GM12878 (cell line): ENCODE results near the gene PKP4. TPM values are rescaled to one million over a fixed set of nuclear protein-coding genes. Genes with fewer than 3 reads are reported as not detected.

Experiments
- ATAC-seq: fragments of 200-7000 bp; cut with Tn5 transposase; 3 replicates; pipeline ENCODE4 v1.9.1; 2020; ENCODE audit warnings: mild to moderate bottlenecking, moderate library complexity
- BruUV-seq: library from RNA; stranded (reverse); fragments of 400-500 nt; replicated peaks from 2 replicates; lab custom pipeline; 2021; lab: Mats Ljungman, UMichigan
- CTCF ChIA-PET: fragments of 300-600 bp; sonication (Branson Sonifier 250); formaldehyde crosslinking; extraction: SDS; loops from one replicate; lab custom pipeline; 2021; ENCODE audit warnings: inconsistent platforms; lab: Yijun Ruan, JAX
- POLR2A ChIA-PET: fragments of 350-600 bp; formaldehyde crosslinking; extraction: SDS; loops from one replicate; lab custom pipeline; 2021; ENCODE audit warnings: inconsistent platforms; lab: Charles Lee
- RAD21 ChIA-PET: fragments of 300-600 bp; sonication (Branson Sonifier 250); formaldehyde crosslinking; loops from one replicate; lab custom pipeline; 2023; ENCODE audit warnings: antibody characterized with exemption; ENCODE audit not compliant: unreplicated experiment; lab: Charles Lee
- SMC1A ChIA-PET: fragments of 300-600 bp; sonication (Branson Sonifier 250); formaldehyde crosslinking; loops from one replicate; lab custom pipeline; 2023; ENCODE audit not compliant: unreplicated experiment, uncharacterized antibody; lab: Charles Lee
- DNase-seq: peaks from one replicate; pipeline ENCODE4 v3.0.0-alpha.2; 2011; ENCODE audit warnings: low read depth, low spot score
- FAIRE-seq: peaks from 3 replicates; lab custom pipeline; 2011; peaks lifted over from hg19 to GRCh38; lab: Jason Lieb, UNC
- H2AFZ ChIP-seq: 2 replicates; pipeline ENCODE4 v1.6.0; 2011; ENCODE audit warnings: low read depth, low read length, control low read depth; ENCODE audit not compliant: control insufficient read depth
- H3K27ac ChIP-seq: 2 replicates; pipeline ENCODE4 v1.5.1; 2011; ENCODE audit warnings: control low read depth; ENCODE audit not compliant: control insufficient read depth, insufficient read depth
- H3K27me3 ChIP-seq, 2 experiments: replicated peaks in 1 of 2; 2 replicates each; pipeline versions ENCODE4 v1.6.0 to v1.6.1; 2011; ENCODE audit warnings: low read length in 1 of 2; ENCODE audit not compliant: control insufficient read depth in 2 of 2, insufficient read depth in 2 of 2
- H3K36me3 ChIP-seq, 2 experiments: 2 replicates each; pipeline ENCODE4 v1.5.1; 2011; ENCODE audit warnings: low read length in 1 of 2; ENCODE audit not compliant: control insufficient read depth in 2 of 2, insufficient read depth in 2 of 2
- H3K4me1 ChIP-seq: 2 replicates; pipeline ENCODE4 v1.6.1; 2011; ENCODE audit warnings: mild to moderate bottlenecking, low read length, moderate library complexity, mixed read lengths; ENCODE audit not compliant: control insufficient read depth, insufficient read depth
- H3K4me2 ChIP-seq: 2 replicates; pipeline ENCODE4 v1.6.0; 2011; ENCODE audit warnings: control low read depth; ENCODE audit not compliant: control insufficient read depth, insufficient read depth
- H3K4me3 ChIP-seq: fragments of 200-600 bp; sonication (generic); 2 replicates; pipeline ENCODE4 v1.5.1; 2016
- H3K79me2 ChIP-seq: 2 replicates; pipeline ENCODE4 v1.6.0; 2011; ENCODE audit warnings: low read length; ENCODE audit not compliant: control insufficient read depth, insufficient read depth
- H3K9ac ChIP-seq: 2 replicates; pipeline ENCODE4 v1.8.0; 2011; ENCODE audit warnings: low read length, control low read depth, mixed read lengths; ENCODE audit not compliant: control insufficient read depth, insufficient read depth
- H3K9me3 ChIP-seq: replicated peaks from 3 replicates; pipeline ENCODE4 v1.5.1; 2011; ENCODE audit warnings: mild to moderate bottlenecking, low read length; ENCODE audit not compliant: control insufficient read depth, insufficient read depth
- H4K20me1 ChIP-seq: 2 replicates; pipeline ENCODE4 v1.6.0; 2011; ENCODE audit not compliant: control insufficient read depth, insufficient read depth
- CBX3 ChIP-seq: fragments of 200-600 bp; sonication (generic); IDR thresholded peaks from 2 replicates; pipeline ENCODE4 v1.6.1; 2016; ENCODE audit warnings: low read depth, borderline replicate concordance
- CBX5 ChIP-seq: sonication (generic); IDR thresholded peaks from 2 replicates; pipeline ENCODE4 v1.6.1; 2016; ENCODE audit warnings: low read depth, moderate library complexity, mild to moderate bottlenecking, inconsistent platforms
- ESRRA ChIP-seq: IDR thresholded peaks from 2 replicates; pipeline ENCODE4 v1.6.1; 2012; ENCODE audit warnings: mild to moderate bottlenecking, low read length, improper control_type of control experiment
- ETV6 ChIP-seq, 2 experiments: fragments of 450-650 bp in 1 of 2; IDR thresholded peaks in 1 of 2; conservative IDR thresholded peaks in 1 of 2; 2 replicates each; pipeline ENCODE4 v1.6.1; 2014; ENCODE audit warnings: antibody characterized with exemption in 1 of 2, borderline replicate concordance in 1 of 2, low read depth in 1 of 2, mild to moderate bottlenecking in 1 of 2, moderate library complexity in 1 of 2
- HDAC2 ChIP-seq: fragments of 200-600 bp; sonication (generic); IDR thresholded peaks from 2 replicates; pipeline ENCODE4 v1.6.1; 2017
- HDAC6 ChIP-seq: fragments of 200-600 bp; sonication (generic); IDR thresholded peaks from one replicate; pipeline ENCODE4 v1.8.0; 2017; ENCODE audit warnings: antibody characterized with exemption; ENCODE audit not compliant: unreplicated experiment
- HSF1 ChIP-seq: fragments of 150-350 bp; IDR thresholded peaks from 2 replicates; pipeline ENCODE4 v1.6.1; 2014; ENCODE audit warnings: mild to moderate bottlenecking, low read depth, low read length
- IRF5 ChIP-seq: fragments of 450-650 bp; IDR thresholded peaks from 2 replicates; pipeline ENCODE4 v1.6.1; 2017; ENCODE audit warnings: borderline replicate concordance
- POLR2AphosphoS5 ChIP-seq: IDR thresholded peaks from 2 replicates; pipeline ENCODE4 v1.6.1; 2011; ENCODE audit warnings: mild to moderate bottlenecking, low read length, inconsistent platforms
- RFX5 ChIP-seq: IDR thresholded peaks from 2 replicates; pipeline ENCODE4 v1.6.1; 2011; ENCODE audit warnings: low read depth, low read length, improper control_type of control experiment
- WGBS: methylation state at CpG from one replicate; pipeline ENCODE4 v1.1.6; 2016; ENCODE audit warnings: low lambda C conversion rate; ENCODE audit not compliant: insufficient replicate concordance, insufficient coverage; ENCODE audit errors: missing lambda C conversion rate; 5-methylcytosine and 5-hydroxymethylcytosine counted together
- in situ Hi-C: fragments of 300-500 bp; cut with MboI; formaldehyde crosslinking; loops from 9 replicates; pipeline ENCODE4 v1.14.3; 2018; ENCODE audit warnings: mixed read lengths
- intact Hi-C: fragments of 100-400 bp; cut with micrococcal nuclease; formaldehyde crosslinking; loops from one replicate; pipeline ENCODE4 v1.14.2; 2022; ENCODE audit not compliant: unreplicated experiment
- polyA plus RNA-seq, 11 experiments: library from polyadenylated mRNA; depleted of rRNA in 4 of 11; unstranded in 6 of 11; stranded (reverse) in 5 of 11; fragments of >200 nt; fragmentation: Nextera tagmentation in 4 of 11; fragmentation: Illumina TruSeq in 1 of 11; extraction: Ambion mirVana in 4 of 11; extraction: Trizol in 1 of 11; gene quantifications; 1 replicate in 1 of 11; 2 replicates in 10 of 11; pipeline versions ENCODE4 v1.2.1 to v1.2.3, GENCODE V29; 2011 to 2016; ENCODE audit warnings: inconsistent platforms in 2 of 11, missing spikeins in 2 of 11, low read depth in 1 of 11
- total RNA-seq, 4 experiments: library from RNA; depleted of rRNA in 3 of 4; stranded (reverse); fragments of >200 nt in 3 of 4; fragmentation: Illumina TruSeq in 1 of 4; extraction: Trizol in 1 of 4; gene quantifications; 2 replicates each; pipeline versions ENCODE4 v1.2.1 to v1.2.3, GENCODE V29; 2013 to 2021

Gene PKP4
- total and polyA plus RNA-seq, 10 of the 15 experiments (the other 5 are each of a cell fraction or from before 2014, with no cell fraction given): 4.8 to 35.8 (median 17.7) TPM

- H4K20me1 ChIP-seq: no peaks in the 10 kb centered on the region
- no peak overlapping the region for H3K4me2 ChIP-seq
- no peaks in the 10 kb centered on the region for H3K4me1 ChIP-seq
- FAIRE-seq (no peak), DNase-seq (no peak), ATAC-seq (no peak)
- H3K36me3 ChIP-seq: no peaks in the 10 kb centered on the region
- ChIA-PET CTCF (no interaction called here), RAD21 (no interaction called here), POLR2A (interaction anchor here (0.6 kb wide), 1 partner anchor 39 kb away, joined by 6 read pairs; no protein-coding TSS in a partner anchor), SMC1A (no interaction called here)
- no peak overlapping the region for H3K9ac ChIP-seq
- no peak overlapping the region for H2AFZ ChIP-seq
- WGBS: 97% methylated on average over 2 of the region's 2 CpGs
- H3K79me2 ChIP-seq: no peaks in the 10 kb centered on the region
- H3K4me3 ChIP-seq: no peak overlapping the region
- H3K9me3 ChIP-seq: no peaks in the 10 kb centered on the region
- H3K27ac ChIP-seq: no peak overlapping the region
- in situ Hi-C loops (no loop called here), intact Hi-C loops (no loop called here)
- no TSS peak for BruUV-seq
- no peaks in the 10 kb centered on the region for H3K27me3 ChIP-seq
- TF ChIP-seq HDAC2: no peak
- no peak for TF ChIP-seq CBX5
- no peak for TF ChIP-seq ETV6 (conservative IDR thresholded peaks at IDR 0.05 in 1 of 2, IDR thresholded peaks at IDR 0.05 in 1 of 2; ENCODE audit: borderline replicate concordance in 1 of 2, low read depth in 1 of 2)
- no peak for TF ChIP-seq CBX3
- TF ChIP-seq RFX5: no peak
- TF ChIP-seq IRF5: no peak
- TF ChIP-seq HSF1: no peak
- TF ChIP-seq POLR2AphosphoS5: no peak
- TF ChIP-seq ESRRA: no peak
- TF ChIP-seq HDAC6: no peak
These were observed 42.6 kb downstream of the PKP4 start for GRCh38 chr2:158499383-158499782.
